ENCODE results near the gene SLC22A23.

- TF ChIP-seq FOXK2 (IDR thresholded peaks at IDR 0.05) (no peak), NFRKB (IDR thresholded peaks at IDR 0.05) (no peak), FOXM1 (IDR thresholded peaks at IDR 0.05; ENCODE audit: borderline replicate concordance) (no peak), SUZ12 (IDR thresholded peaks at IDR 0.05) (no peak), ZNF384 (IDR thresholded peaks at IDR 0.05) (no peak), ELF4 (IDR thresholded peaks at IDR 0.05) (no peak), FOXA1 (IDR thresholded peaks at IDR 0.05) (no peak), SP1 (IDR thresholded peaks at IDR 0.05) (no peak), LEF1 (IDR thresholded peaks at IDR 0.05; ENCODE audit: borderline replicate concordance) (no peak), PKNOX1 (IDR thresholded peaks at IDR 0.05) (no peak)
Observed at GRCh38 chr6:3230256-3230882, 226.5 kb downstream of the SLC22A23 start.

All from HEK293T (cell line).